Activated effector memory CD4-positive, alpha-beta T cell treated with Interleukin-2 at 50 U/mL for 16 hours (primary cell): Measurements from ENCODE around the gene PLXNB1.
"Not testable (repeated sequence)": the region's sequence is repeated elsewhere in the genome, so short reads cannot be mapped to it uniquely, and the experiment has no call there.

ENCODE experiments used
- DNase-seq: peaks from one replicate; pipeline ENCODE4 v3.0.0-alpha.2; 2020

Gene PLXNB1

GRCh38 chr3:48463703-48464102, 33.8 kb upstream of the PLXNB1 start:
- DNase-seq = no peak

GRCh38 chr3:48461767-48462166, 31.9 kb upstream of the PLXNB1 start:
- not testable (repeated sequence) for DNase-seq

- no peak for DNase-seq
These were observed 30.6 kb upstream of the PLXNB1 start for GRCh38 chr3:48460517-48460902.

GRCh38 chr3:48459773-48460516, 30.1 kb upstream of the PLXNB1 start:
- DNase-seq = no peak

- DNase-seq = no peak
These were observed 29.4 kb upstream of the PLXNB1 start for GRCh38 chr3:48459331-48459730.

GRCh38 chr3:48456456-48456855, 26.6 kb upstream of the PLXNB1 start:
- no peak for DNase-seq

- DNase-seq = no peak
These were observed 21.4 kb upstream of the PLXNB1 start for GRCh38 chr3:48451270-48451669.

GRCh38 chr3:48446425-48447193, 16.7 kb upstream of the PLXNB1 start, which contains the start of gene ATRIP:
TSS of gene ATRIP (plus strand) at chr3:48446737. CDS start at chr3:48446846, 109 bp downstream.
- DNase-seq = peak; percentile 80

GRCh38 chr3:48446043-48446424, 16.1 kb upstream of the PLXNB1 start:
- no peak for DNase-seq

- DNase-seq = no peak
These were observed 15.5 kb upstream of the PLXNB1 start for GRCh38 chr3:48445277-48445882.

GRCh38 chr3:48441940-48442339, 12.1 kb upstream of the PLXNB1 start:
- DNase-seq = no peak

GRCh38 chr3:48440590-48440958, 10.7 kb upstream of the PLXNB1 start:
- no peak for DNase-seq

GRCh38 chr3:48439820-48440589, 10.1 kb upstream of the PLXNB1 start, which contains the start of the genes CCDC51 and TMA7:
TSS of gene CCDC51 (minus strand) at chr3:48440119. CDS start at chr3:48435128, 4,991 bp downstream.
TSS of gene TMA7 (plus strand) at chr3:48440257. CDS start at chr3:48440297, 40 bp downstream.
- DNase-seq = peak; percentile 98

GRCh38 chr3:48437812-48438211, 7.9 kb upstream of the PLXNB1 start:
- no peak for DNase-seq

- no peak for DNase-seq
These were observed 7.0 kb upstream of the PLXNB1 start for GRCh38 chr3:48436855-48437254.

- no peak for DNase-seq
These were observed 6.5 kb upstream of the PLXNB1 start for GRCh38 chr3:48436477-48436787.

- DNase-seq = peak; percentile 77
These were observed 6.0 kb upstream of the PLXNB1 start for GRCh38 chr3:48435774-48436476.

GRCh38 chr3:48435223-48435595, 5.3 kb upstream of the PLXNB1 start:
- no peak for DNase-seq

GRCh38 chr3:48434591-48435222, 4.8 kb upstream of the PLXNB1 start:
- DNase-seq = no peak

GRCh38 chr3:48433472-48434118, 3.7 kb upstream of the PLXNB1 start:
- DNase-seq = no peak
